Measurements from ENCODE around the gene NSD2. TPM values are rescaled to one million over a fixed set of nuclear protein-coding genes. Genes with fewer than 3 reads are reported as not detected.

Gene NSD2
- total RNA-seq, 1 experiment from 2014 or later = 50.6 TPM

- no peak for DNase-seq (ENCODE audit: extremely low read depth, low read depth)
Observed at GRCh38 chr4:1964971-1965370, 93.8 kb downstream of the NSD2 start.

DNA sequence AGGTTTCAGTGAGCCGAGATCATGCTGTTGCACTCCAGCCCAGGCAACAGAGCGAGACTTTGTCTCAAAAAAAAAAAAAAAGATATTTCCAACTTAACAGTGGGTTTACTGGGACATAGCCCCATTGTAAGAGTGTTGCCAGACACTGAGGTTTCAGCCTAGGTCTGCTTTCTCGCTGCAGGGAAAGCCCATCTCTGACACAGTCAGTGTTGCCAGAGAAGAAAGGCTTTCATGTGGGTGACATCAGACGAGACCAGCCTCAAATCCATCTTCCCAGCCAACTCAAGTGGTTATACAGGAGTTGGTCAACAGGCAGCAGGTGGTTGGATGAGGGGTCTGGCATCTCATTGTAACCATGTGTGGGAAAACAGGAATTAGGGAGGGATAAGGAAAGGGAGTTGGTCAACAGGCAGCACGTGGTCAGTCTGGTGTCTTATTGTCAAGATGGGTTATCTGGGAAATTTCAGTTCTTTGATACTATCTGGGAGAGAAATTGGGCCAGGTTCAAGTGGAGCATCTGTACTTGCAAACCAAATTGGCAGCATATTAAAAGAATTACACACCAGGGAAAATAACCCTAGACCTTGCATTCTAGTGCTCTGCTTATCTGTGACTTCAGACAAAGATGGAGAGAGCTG, 96.4 kb downstream of the NSD2 start:
- DNase-seq (ENCODE audit: extremely low read depth, low read depth) = no peak

DNA sequence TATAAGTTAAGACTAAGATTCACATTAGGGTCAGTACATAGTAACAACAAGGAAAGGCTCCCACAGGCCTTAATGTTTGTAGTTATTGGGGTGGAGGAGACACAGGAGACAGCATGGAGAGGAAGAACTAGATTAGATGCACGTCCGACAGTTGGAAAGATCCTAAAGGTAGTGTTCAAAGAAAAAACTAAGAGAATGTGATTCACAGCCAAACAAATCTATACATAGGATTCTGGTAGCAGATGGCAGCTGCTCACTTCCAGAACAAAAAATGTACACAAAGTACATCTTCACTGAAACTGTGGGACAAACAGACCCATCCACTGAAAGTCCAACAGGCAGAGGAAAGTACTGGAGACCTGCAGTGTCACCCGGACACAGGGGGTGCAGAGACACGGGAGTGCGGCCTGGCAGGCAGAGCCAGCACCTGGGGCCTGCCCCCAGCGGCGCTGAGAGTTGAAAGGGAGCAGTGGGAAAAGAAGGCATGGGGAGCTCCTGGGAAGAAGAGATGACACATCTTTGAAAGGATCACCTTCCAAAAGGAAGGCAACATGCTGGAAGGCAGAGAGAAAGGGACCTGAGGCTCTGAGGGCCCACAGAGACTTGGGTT, 97.6 kb downstream of the NSD2 start:
- no peak for DNase-seq (ENCODE audit: extremely low read depth, low read depth)

- DNase-seq (ENCODE audit: extremely low read depth, low read depth) = no peak
Observed at GRCh38 chr4:1969928-1970723, 98.9 kb downstream of the NSD2 start.

GRCh38 chr4:1970926-1971325, 99.7 kb downstream of the NSD2 start:
- DNase-seq (ENCODE audit: extremely low read depth, low read depth) = no peak

DNA sequence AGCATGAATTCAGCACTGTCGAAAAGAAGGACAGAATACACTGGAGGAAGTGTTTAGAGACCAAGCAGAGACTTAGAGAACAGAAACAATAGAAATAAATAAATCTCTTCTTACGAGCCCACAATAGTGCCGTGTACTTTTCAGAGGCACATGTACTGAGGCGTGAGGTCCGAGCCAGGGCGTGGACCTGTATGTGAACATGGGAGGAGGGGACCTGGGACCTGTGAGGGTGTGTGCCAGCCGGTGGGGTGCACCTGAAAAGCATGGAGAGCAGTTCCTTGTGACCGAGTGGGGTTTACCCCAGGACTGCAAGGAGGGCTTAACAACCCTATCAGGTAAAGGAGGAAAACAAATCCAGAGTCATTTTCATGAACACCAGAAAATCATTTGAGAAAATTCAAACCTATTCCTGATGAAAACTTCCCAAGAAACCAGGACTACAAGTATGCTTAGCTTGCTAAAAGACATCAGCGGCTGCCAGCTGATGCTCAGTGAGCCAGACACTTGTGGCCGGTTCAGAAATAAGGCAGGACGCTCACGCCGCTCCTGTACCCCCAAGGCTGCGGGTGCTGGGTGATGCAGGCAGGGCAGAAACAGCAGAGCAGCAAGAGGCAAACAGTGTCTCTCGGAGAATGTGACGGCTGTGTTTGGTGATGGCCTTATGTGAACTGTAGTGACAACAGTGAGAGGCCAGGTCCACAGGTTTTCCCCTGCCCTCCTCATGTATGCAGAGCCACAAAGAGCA, 100.4 kb downstream of the NSD2 start:
- DNase-seq (ENCODE audit: extremely low read depth, low read depth) = no peak

GRCh38 chr4:1972414-1972813, 101.2 kb downstream of the NSD2 start:
- no peak for DNase-seq (ENCODE audit: extremely low read depth, low read depth)

- DNase-seq (ENCODE audit: extremely low read depth, low read depth) = no peak
Observed at GRCh38 chr4:1973218-1973617, 102.0 kb downstream of the NSD2 start.

- no peak for DNase-seq (ENCODE audit: extremely low read depth, low read depth)
Observed at GRCh38 chr4:1973661-1974060, 102.5 kb downstream of the NSD2 start.

- no peak for DNase-seq (ENCODE audit: extremely low read depth, low read depth)
Observed at GRCh38 chr4:1974840-1975239, 103.6 kb downstream of the NSD2 start.

GRCh38 chr4:1975391-1975801, 104.2 kb downstream of the NSD2 start:
- no peak for DNase-seq (ENCODE audit: extremely low read depth, low read depth)

- DNase-seq (ENCODE audit: extremely low read depth, low read depth) = no peak
Observed at GRCh38 chr4:1975880-1976279, 104.7 kb downstream of the NSD2 start.

GRCh38 chr4:1976416-1977352, 105.5 kb downstream of the NSD2 start:
- no peak for DNase-seq (ENCODE audit: extremely low read depth, low read depth)

DNA sequence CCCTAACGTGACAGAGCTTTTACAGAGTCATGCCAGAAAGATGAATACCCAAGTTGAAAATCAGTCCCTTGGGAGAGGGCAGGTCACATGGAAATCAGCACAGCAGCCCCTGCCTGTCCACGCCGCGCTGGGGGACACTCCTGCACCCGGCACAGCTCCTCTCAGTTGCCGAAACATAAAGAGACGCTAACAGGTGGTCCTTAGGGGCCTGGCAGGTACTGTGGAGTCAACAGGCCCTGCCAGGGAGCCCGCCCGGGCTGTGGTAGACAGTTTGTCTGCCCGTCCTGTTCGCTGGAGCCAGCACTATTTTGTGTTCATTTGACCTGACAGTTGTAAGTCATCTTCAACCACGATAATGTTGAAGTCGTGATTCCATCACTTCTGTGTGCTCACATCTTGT, 107.0 kb downstream of the NSD2 start:
- DNase-seq (ENCODE audit: extremely low read depth, low read depth) = no peak

DNA sequence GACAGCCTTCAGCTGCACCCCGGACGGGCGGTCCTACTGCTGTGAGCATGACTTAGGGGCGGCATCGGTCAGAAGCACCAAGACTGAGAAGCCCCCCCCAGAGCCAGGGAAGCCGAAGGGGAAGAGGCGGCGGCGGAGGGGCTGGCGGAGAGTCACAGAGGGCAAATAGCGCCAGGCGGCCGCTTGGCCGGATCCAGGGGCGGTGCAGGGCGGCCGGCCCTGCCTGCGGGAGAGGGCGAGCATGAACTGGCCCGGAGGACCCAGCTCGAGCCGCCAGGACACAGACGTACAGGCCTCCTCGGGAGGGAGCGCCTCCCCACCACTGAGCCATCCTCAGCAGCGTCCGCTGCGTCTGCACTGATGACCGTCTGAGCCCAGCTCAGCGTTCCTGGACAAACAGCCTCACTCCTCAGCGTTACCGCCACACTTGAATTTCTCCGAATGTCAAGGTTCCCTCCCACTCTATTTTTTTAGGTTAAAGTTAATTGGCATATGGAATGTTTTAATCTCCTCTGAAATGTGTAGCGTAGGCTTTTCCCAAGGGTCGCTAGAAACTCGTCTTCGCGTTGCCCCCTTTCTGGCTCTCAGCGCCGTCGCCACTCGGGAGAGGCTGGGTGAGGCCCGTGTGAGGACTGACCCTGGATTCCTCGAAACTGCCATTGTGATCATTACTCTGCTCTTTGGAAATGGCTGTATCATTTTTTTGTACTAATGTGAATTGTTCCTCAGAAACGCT, 107.7 kb downstream of the NSD2 start:
- DNase-seq (ENCODE audit: extremely low read depth, low read depth) = no peak

GRCh38 chr4:1979477-1980196, 108.4 kb downstream of the NSD2 start:
- DNase-seq (ENCODE audit: extremely low read depth, low read depth) = no peak

GRCh38 chr4:1980561-1981041, 109.4 kb downstream of the NSD2 start:
- no peak for DNase-seq (ENCODE audit: extremely low read depth, low read depth)

DNA sequence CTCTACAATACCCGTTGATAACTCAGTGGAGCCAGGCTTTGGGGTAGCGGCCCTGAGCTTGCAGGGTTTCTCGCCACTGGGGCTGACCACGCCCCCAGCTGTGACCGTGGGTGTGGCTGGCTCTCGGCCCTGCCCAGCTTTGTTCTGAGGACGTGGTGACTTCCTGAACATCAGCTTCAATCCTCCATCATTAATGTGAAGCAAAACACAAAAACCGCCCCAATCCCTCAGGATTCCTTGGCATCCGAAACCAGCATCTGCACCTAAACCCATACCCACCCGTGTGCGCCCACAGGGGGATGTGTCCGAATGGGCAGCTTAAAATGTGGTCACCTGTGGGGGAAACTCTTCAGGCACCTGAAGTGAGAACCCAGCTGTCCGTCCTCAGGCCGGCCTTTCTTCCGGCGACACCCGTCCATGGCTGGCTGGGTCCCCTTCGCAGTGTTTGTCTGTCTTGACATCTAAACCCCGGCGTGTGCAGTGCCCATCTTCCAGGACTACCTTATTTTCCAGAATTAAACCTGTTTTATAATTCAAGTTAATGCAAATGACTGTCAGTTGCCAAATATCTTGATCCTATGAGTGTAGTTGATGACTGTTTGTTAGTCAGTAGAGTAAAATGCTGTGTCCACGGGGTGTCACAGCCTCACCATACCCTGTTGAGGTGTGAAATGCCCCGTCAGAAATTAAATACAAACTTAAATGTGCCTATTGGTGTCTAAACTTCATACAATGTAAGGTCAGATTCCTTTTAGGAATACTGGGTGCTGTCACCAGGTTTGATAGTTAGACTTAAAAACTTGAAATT, 110.3 kb downstream of the NSD2 start:
- DNase-seq (ENCODE audit: extremely low read depth, low read depth) = peak; percentile 24

Measured in NCI-H460 (cell line).